ENCODE results near the gene MLPH.
A peak's percentile ranks its signal among the peaks of the same experiment; 100 is the strongest.

- no peak for TF ChIP-seq CTCF (IDR thresholded peaks at IDR 0.05)
- peak; percentile 61 for TF ChIP-seq POLR2A (IDR thresholded peaks at IDR 0.05)
These were observed 101.1 kb downstream of the MLPH start for GRCh38 chr2:237588044-237588696.
